ENCODE data around the gene ZNF518A.
A peak's percentile ranks its signal among the peaks of the same experiment; 100 is the strongest.

Gene ZNF518A

GRCh38 chr10:96129387-96130325 lies at the start of gene ZNF518A:
Gene ZNF518A, plus strand, starts transcription at chr10:96130297. Its CDS starts 26,026 bp downstream, at chr10:96156323.
- DNase-seq (ENCODE audit: low spot score) = peak; percentile 82
- no peak for TF ChIP-seq CTCF (IDR thresholded peaks at IDR 0.05; ENCODE audit: extremely low read depth, insufficient read depth, missing control alignments)
- in situ Hi-C loops (cut with MboI; ENCODE audit: low pct_unique_long_range_greater_than_20kb, low sequenced_read_pairs, unreplicated experiment) = no loop called here

GRCh38 chr10:96082153-96082552 lies 47.9 kb upstream of the ZNF518A start:
- in situ Hi-C loops (cut with MboI; ENCODE audit: low pct_unique_long_range_greater_than_20kb, low sequenced_read_pairs, unreplicated experiment) = no loop called here
- DNase-seq (ENCODE audit: low spot score) = no peak
- TF ChIP-seq CTCF (IDR thresholded peaks at IDR 0.05; ENCODE audit: extremely low read depth, insufficient read depth, missing control alignments) = no peak

- no peak for TF ChIP-seq CTCF (IDR thresholded peaks at IDR 0.05; ENCODE audit: extremely low read depth, insufficient read depth, missing control alignments)
- in situ Hi-C loops (cut with MboI; ENCODE audit: low pct_unique_long_range_greater_than_20kb, low sequenced_read_pairs, unreplicated experiment) = no loop called here
- no peak for DNase-seq (ENCODE audit: low spot score)
Observed at GRCh38 chr10:96082748-96083147, 47.3 kb upstream of the ZNF518A start.

- in situ Hi-C loops (cut with MboI; ENCODE audit: low pct_unique_long_range_greater_than_20kb, low sequenced_read_pairs, unreplicated experiment) = no loop called here
- TF ChIP-seq CTCF (IDR thresholded peaks at IDR 0.05; ENCODE audit: extremely low read depth, insufficient read depth, missing control alignments) = no peak
- DNase-seq (ENCODE audit: low spot score) = peak; percentile 15
Observed at GRCh38 chr10:96089116-96089515, 41.0 kb upstream of the ZNF518A start.

- TF ChIP-seq CTCF (IDR thresholded peaks at IDR 0.05; ENCODE audit: extremely low read depth, insufficient read depth, missing control alignments) = no peak
- in situ Hi-C loops (cut with MboI; ENCODE audit: low pct_unique_long_range_greater_than_20kb, low sequenced_read_pairs, unreplicated experiment) = no loop called here
- peak; percentile 83 for DNase-seq (ENCODE audit: low spot score)
Observed at GRCh38 chr10:96089670-96090462, 40.2 kb upstream of the ZNF518A start.

GRCh38 chr10:96090463-96090800 lies 39.7 kb upstream of the ZNF518A start:
- no peak for DNase-seq (ENCODE audit: low spot score)
- no peak for TF ChIP-seq CTCF (IDR thresholded peaks at IDR 0.05; ENCODE audit: extremely low read depth, insufficient read depth, missing control alignments)
- in situ Hi-C loops (cut with MboI; ENCODE audit: low pct_unique_long_range_greater_than_20kb, low sequenced_read_pairs, unreplicated experiment) = no loop called here
